Activated CD8-positive, alpha-beta memory T cell treated with anti-CD3 and anti-CD28 coated beads, Interleukin-2, amount 10 ng/mL, durations not matched to agents 7 days and 5 days (primary cell): ENCODE data around the gene ERH. TPM values are rescaled to one million over a fixed set of nuclear protein-coding genes. Genes with fewer than 3 reads are reported as not detected.
A peak's percentile ranks its signal among the peaks of the same experiment; 100 is the strongest.
"Not testable (repeated sequence)": the region's sequence is repeated elsewhere in the genome, so short reads cannot be mapped to it uniquely, and the experiment has no call there.

Experiments
- ATAC-seq: fragments of 150-1000 bp; cut with Tn5 transposase; one replicate; pipeline ENCODE4 v1.10.0; 2021; ENCODE audit warnings: moderate library complexity
- CTCF ChIA-PET: fragments of 350-600 bp; sonication (Branson Sonifier 250); formaldehyde crosslinking; loops from one replicate; lab custom pipeline; 2021; ENCODE audit warnings: antibody characterized with exemption; lab: Charles Lee
- DNase-seq: peaks from one replicate; pipeline ENCODE4 v3.0.0-alpha.2; 2020
- H3K27ac Mint-ChIP-seq: one replicate; pipeline ENCODE4 v1.8.0; 2021; ENCODE audit warnings: mild to moderate bottlenecking, mixed read lengths
- H3K27me3 Mint-ChIP-seq: one replicate; pipeline ENCODE4 v1.8.0; 2021; ENCODE audit warnings: mixed read lengths
- H3K36me3 Mint-ChIP-seq: one replicate; pipeline ENCODE4 v1.8.0; 2021; ENCODE audit warnings: mild to moderate bottlenecking, mixed read lengths
- H3K4me1 Mint-ChIP-seq: one replicate; pipeline ENCODE4 v1.8.0; 2021; ENCODE audit warnings: mixed read lengths
- H3K4me3 Mint-ChIP-seq: one replicate; pipeline ENCODE4 v1.8.0; 2021; ENCODE audit warnings: mild to moderate bottlenecking, moderate library complexity, mixed read lengths
- H3K9me3 Mint-ChIP-seq: one replicate; pipeline ENCODE4 v1.8.0; 2022; ENCODE audit warnings: low read depth, mixed read lengths
- total RNA-seq, 2 experiments: library from RNA; stranded (reverse); gene quantifications; one replicate each; pipeline ENCODE4 v1.2.3, GENCODE V29; 2021

Gene ERH
- total RNA-seq, 2 experiments from 2014 or later = 291 to 348 TPM

DNA sequence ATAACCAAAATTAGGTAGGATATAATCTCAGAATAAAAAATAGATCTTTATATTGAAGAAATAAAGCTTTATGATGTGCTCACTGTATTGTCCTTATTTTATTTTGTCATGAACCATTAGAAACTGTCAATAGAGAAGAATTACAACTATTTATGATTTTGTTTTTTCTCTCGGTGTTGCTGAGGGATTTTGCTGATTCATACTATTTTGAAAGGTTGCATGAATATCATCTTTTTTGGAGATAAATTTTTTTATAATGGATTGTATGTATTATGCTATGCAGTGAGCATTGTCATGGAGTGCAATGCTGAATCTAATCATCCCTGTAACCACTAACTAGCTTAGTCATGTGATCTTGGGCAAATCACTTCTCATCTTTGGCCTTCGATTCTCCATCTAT is 15.4 kb upstream of the ERH start:
- H3K36me3 Mint-ChIP-seq = peaks cover 22% of the 10 kb centered on the region
- no peaks in the 10 kb centered on the region for H3K4me1 Mint-ChIP-seq
- DNase-seq (no peak), ATAC-seq (no peak)
- H3K9me3 Mint-ChIP-seq = peaks cover 2% of the 10 kb centered on the region
- H3K4me3 Mint-ChIP-seq = no peak overlapping the region
- H3K27me3 Mint-ChIP-seq = no peaks in the 10 kb centered on the region
- no peak overlapping the region for H3K27ac Mint-ChIP-seq
- CTCF ChIA-PET = interaction anchor here (0.7 kb wide), 1 partner anchor 15 kb away, joined by 3 read pairs; the partner anchor contains the start of genes ERH and SLC39A9

GRCh38 chr14:69408331-69408960 is 10.3 kb upstream of the ERH start:
- CTCF ChIA-PET = no interaction called here
- Mint-ChIP-seq H3K27me3 (no peaks in the 10 kb centered on the region), H3K9me3 (peaks cover 3% of the 10 kb centered on the region), H3K4me3 (no peak overlapping the region), H3K36me3 (peaks cover 18% of the 10 kb centered on the region), H3K27ac (no peak overlapping the region), H3K4me1 (peaks cover 1% of the 10 kb centered on the region)
- DNase-seq = no peak
- ATAC-seq = no peak

DNA sequence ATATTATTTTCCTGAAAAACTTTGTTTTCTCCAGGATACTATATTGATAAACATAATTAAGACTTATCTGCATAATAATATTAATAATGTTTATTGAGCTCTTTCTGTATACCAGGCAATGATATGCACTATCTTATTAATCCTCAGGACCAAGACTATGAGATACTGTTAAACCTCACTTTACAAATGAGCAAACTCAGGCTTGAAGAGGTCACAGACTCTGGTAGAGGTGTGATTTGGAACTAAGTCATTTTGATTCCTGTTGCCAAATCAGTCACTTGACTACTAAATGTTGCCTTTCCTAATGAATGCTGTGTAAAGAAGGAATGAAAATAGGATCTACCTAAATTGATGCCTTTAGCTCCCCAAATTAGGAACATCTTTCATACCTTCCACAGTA is 7.7 kb upstream of the ERH start:
- no peak overlapping the region for H3K27ac Mint-ChIP-seq
- no peaks in the 10 kb centered on the region for H3K27me3 Mint-ChIP-seq
- peaks cover 3% of the 10 kb centered on the region for H3K9me3 Mint-ChIP-seq
- no peak for DNase-seq
- no peak for ATAC-seq
- H3K36me3 Mint-ChIP-seq = peaks cover 23% of the 10 kb centered on the region
- peaks cover 13% of the 10 kb centered on the region for H3K4me1 Mint-ChIP-seq
- no peak overlapping the region for H3K4me3 Mint-ChIP-seq
- CTCF ChIA-PET = no interaction called here

GRCh38 chr14:69404883-69405282 is 6.8 kb upstream of the ERH start:
- H3K4me3 Mint-ChIP-seq = no peak overlapping the region
- DNase-seq (no peak), ATAC-seq (no peak)
- H3K9me3 Mint-ChIP-seq = peaks cover 3% of the 10 kb centered on the region
- no peaks in the 10 kb centered on the region for H3K27me3 Mint-ChIP-seq
- CTCF ChIA-PET = no interaction called here
- H3K36me3 Mint-ChIP-seq = peaks cover 25% of the 10 kb centered on the region
- H3K4me1 Mint-ChIP-seq = peaks cover 21% of the 10 kb centered on the region
- H3K27ac Mint-ChIP-seq = no peak overlapping the region

- ATAC-seq (no peak), DNase-seq (no peak)
- H3K4me1 Mint-ChIP-seq = peaks cover 25% of the 10 kb centered on the region
- peaks cover 24% of the 10 kb centered on the region for H3K36me3 Mint-ChIP-seq
- H3K27me3 Mint-ChIP-seq = no peaks in the 10 kb centered on the region
- peaks cover 3% of the 10 kb centered on the region for H3K9me3 Mint-ChIP-seq
- CTCF ChIA-PET = no interaction called here
- H3K27ac Mint-ChIP-seq = no peak overlapping the region
- no peak overlapping the region for H3K4me3 Mint-ChIP-seq
These were observed 6.4 kb upstream of the ERH start for GRCh38 chr14:69404478-69404877.

DNA sequence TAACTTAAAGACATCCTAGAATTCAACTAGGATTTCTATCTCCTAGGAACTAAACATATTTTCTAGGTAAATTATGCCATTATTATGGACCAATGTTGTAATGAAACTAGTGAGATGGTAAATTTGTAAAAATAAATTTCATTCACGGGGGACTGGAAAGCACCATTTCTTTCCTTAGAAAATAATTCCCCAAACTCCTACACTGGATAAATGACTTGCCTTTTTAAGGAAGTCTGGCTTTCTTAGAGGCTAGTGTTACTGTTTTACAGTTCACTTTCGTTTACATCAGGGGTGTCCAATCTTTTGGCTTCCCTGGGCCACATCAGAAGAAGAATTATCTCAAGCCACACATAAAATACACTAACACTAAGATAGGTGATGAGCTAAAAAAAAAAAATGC is 3.7 kb upstream of the ERH start:
- Mint-ChIP-seq H3K27ac (no peak overlapping the region), H3K27me3 (no peaks in the 10 kb centered on the region), H3K4me3 (no peak overlapping the region), H3K9me3 (peaks cover 3% of the 10 kb centered on the region), H3K4me1 (peaks cover 31% of the 10 kb centered on the region), H3K36me3 (peaks cover 27% of the 10 kb centered on the region)
- no peak for DNase-seq
- ATAC-seq = no peak
- CTCF ChIA-PET = no interaction called here

GRCh38 chr14:69400154-69400553 is 2.1 kb upstream of the ERH start:
- no peaks in the 10 kb centered on the region for H3K27me3 Mint-ChIP-seq
- peaks cover 3% of the 10 kb centered on the region for H3K9me3 Mint-ChIP-seq
- H3K36me3 Mint-ChIP-seq = peaks cover 41% of the 10 kb centered on the region
- ATAC-seq (no peak), DNase-seq (no peak)
- CTCF ChIA-PET = no interaction called here
- peaks cover 47% of the 10 kb centered on the region for H3K4me1 Mint-ChIP-seq
- no peak overlapping the region for H3K27ac Mint-ChIP-seq
- peak overlapping the region; percentile 86 for H3K4me3 Mint-ChIP-seq

GRCh38 chr14:69399750-69400149 is 1.7 kb upstream of the ERH start:
- Mint-ChIP-seq H3K4me3 (peak overlapping the region; percentile 86), H3K36me3 (peaks cover 43% of the 10 kb centered on the region), H3K27me3 (no peaks in the 10 kb centered on the region), H3K4me1 (peaks cover 51% of the 10 kb centered on the region), H3K27ac (peak overlapping the region; percentile 99), H3K9me3 (peaks cover 2% of the 10 kb centered on the region)
- DNase-seq (no peak), ATAC-seq (no peak)
- CTCF ChIA-PET = no interaction called here

GRCh38 chr14:69398818-69399210 is 715 bp upstream of the ERH start:
- peak; percentile 27 for ATAC-seq

DNA sequence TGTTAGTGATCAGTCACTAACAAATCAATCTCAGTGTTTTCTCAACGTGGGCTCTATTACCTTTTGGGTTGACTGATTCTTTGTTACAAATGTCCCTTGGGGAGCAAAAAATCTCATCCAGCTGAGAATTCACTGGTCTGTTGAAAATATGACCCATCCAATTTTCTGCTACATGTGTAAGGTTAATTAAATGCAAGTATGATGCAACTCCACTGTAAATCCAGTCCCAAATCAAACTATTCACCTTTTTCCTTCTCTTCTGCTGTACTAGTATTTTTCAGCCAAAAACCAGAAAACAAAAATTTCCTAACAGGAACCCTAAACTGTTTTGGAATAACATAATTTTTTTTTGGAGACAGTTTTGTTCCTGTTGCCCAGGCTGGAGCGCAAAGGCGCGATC is 2.2 kb downstream of the ERH start:
- no peaks in the 10 kb centered on the region for H3K9me3 Mint-ChIP-seq

More at GRCh38 chr14:69398818-69399210, 715 bp upstream of the ERH start:
- H3K36me3 Mint-ChIP-seq = peaks cover 43% of the 10 kb centered on the region
- peaks cover 55% of the 10 kb centered on the region for H3K4me1 Mint-ChIP-seq
- no peak for DNase-seq
- H3K4me3 Mint-ChIP-seq = peak overlapping the region; percentile 86
- CTCF ChIA-PET = interaction anchor here (1.0 to 2.5 kb wide), 6 partner anchors 15 to 269 kb away, joined by 3 to 10 read pairs (median 4); partner anchors contain the start of gene DCAF5
- H3K9me3 Mint-ChIP-seq = no peaks in the 10 kb centered on the region
- no peaks in the 10 kb centered on the region for H3K27me3 Mint-ChIP-seq
- H3K27ac Mint-ChIP-seq = peak overlapping the region; percentile 99

DNA sequence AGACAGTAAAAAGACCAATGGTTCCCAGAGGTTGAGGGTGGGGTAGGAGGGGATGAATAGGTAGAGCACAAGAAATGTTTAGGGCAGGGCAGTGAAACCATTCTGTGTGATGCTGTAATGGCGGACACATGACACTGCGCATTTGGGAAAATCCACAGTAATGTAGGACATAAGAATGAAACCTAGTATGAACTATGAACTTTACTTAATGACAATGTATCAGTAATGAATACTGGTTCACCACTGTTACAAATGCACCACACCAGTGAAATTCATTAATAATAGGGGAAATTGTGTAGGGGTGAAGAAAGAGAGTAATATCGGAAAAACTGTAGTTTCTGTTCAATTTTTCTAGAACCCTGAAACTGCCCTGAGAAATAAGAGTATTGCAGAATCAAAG is 5.6 kb downstream of the ERH start:
- H3K27me3 Mint-ChIP-seq = no peaks in the 10 kb centered on the region
- H3K36me3 Mint-ChIP-seq = peaks cover 81% of the 10 kb centered on the region
- H3K4me3 Mint-ChIP-seq = no peak overlapping the region
- CTCF ChIA-PET = interaction anchor here (1.0 kb wide), 1 partner anchor 38 kb away, joined by 3 read pairs; no protein-coding TSS in a partner anchor
- no peaks in the 10 kb centered on the region for H3K9me3 Mint-ChIP-seq
- no peak for DNase-seq
- no peak overlapping the region for H3K27ac Mint-ChIP-seq
- H3K4me1 Mint-ChIP-seq = peaks cover 72% of the 10 kb centered on the region
- ATAC-seq = no peak

More for the DNA sequence above, 2.2 kb downstream of the ERH start:
- H3K27me3 Mint-ChIP-seq = no peaks in the 10 kb centered on the region
- CTCF ChIA-PET = interaction anchor here (0.5 to 1.1 kb wide), 2 partner anchors 91 to 134 kb away, joined by 3 to 6 read pairs; no protein-coding TSS in a partner anchor
- no peak for DNase-seq
- peaks cover 69% of the 10 kb centered on the region for H3K4me1 Mint-ChIP-seq
- H3K27ac Mint-ChIP-seq = no peak overlapping the region
- H3K36me3 Mint-ChIP-seq = peaks cover 61% of the 10 kb centered on the region
- no peak for ATAC-seq
- peak overlapping the region; percentile 86 for H3K4me3 Mint-ChIP-seq

GRCh38 chr14:69391400-69391799 is 6.7 kb downstream of the ERH start:
- CTCF ChIA-PET = interaction anchor here (1.0 kb wide), 1 partner anchor 37 kb away, joined by 3 read pairs; no protein-coding TSS in a partner anchor
- not testable (repeated sequence) for H3K27me3 Mint-ChIP-seq, H3K27ac Mint-ChIP-seq, DNase-seq, ATAC-seq, H3K4me3 Mint-ChIP-seq, H3K9me3 Mint-ChIP-seq
- Mint-ChIP-seq H3K4me1 (peaks cover 68% of the 10 kb centered on the region), H3K36me3 (peaks cover 80% of the 10 kb centered on the region)

GRCh38 chr14:69387311-69387710 is 10.8 kb downstream of the ERH start:
- DNase-seq (no peak), ATAC-seq (no peak)
- Mint-ChIP-seq H3K4me1 (peaks cover 45% of the 10 kb centered on the region), H3K27ac (no peak overlapping the region), H3K9me3 (no peaks in the 10 kb centered on the region), H3K36me3 (peaks cover 70% of the 10 kb centered on the region), H3K4me3 (no peak overlapping the region), H3K27me3 (no peaks in the 10 kb centered on the region)
- CTCF ChIA-PET = no interaction called here

- Mint-ChIP-seq H3K27me3 (no peaks in the 10 kb centered on the region), H3K27ac (no peak overlapping the region), H3K9me3 (no peaks in the 10 kb centered on the region), H3K4me3 (no peak overlapping the region), H3K36me3 (peaks cover 53% of the 10 kb centered on the region), H3K4me1 (peaks cover 4% of the 10 kb centered on the region)
- no peak for DNase-seq
- ATAC-seq = no peak
- CTCF ChIA-PET = no interaction called here
These were observed 19.8 kb downstream of the ERH start for GRCh38 chr14:69378274-69378673.
